Mesendoderm (in vitro differentiated cells): ENCODE measurements around the gene C2orf69.

ENCODE experiments used
- DNase-seq: peaks from one replicate; pipeline ENCODE4 v3.0.0; 2013
- H2AK5ac ChIP-seq: 2 replicates; pipeline ENCODE4 v1.6.1; 2013; ENCODE audit warnings: low read length, inconsistent platforms
- H2BK120ac ChIP-seq: 2 replicates; pipeline ENCODE4 v1.6.1; 2013; ENCODE audit warnings: low read depth, mild to moderate bottlenecking, low read length, moderate library complexity, mixed read lengths
- H2BK15ac ChIP-seq: replicated peaks from 2 replicates; pipeline ENCODE4 v1.6.1; 2013; ENCODE audit warnings: low read depth, mild to moderate bottlenecking, moderate library complexity
- H2BK5ac ChIP-seq: 2 replicates; pipeline ENCODE4 v1.6.1; 2013; ENCODE audit warnings: low read length, inconsistent platforms
- H3K18ac ChIP-seq: 2 replicates; pipeline ENCODE4 v1.6.1; 2013; ENCODE audit warnings: mild to moderate bottlenecking, low read length, mixed read lengths
- H3K23ac ChIP-seq: one replicate; pipeline ENCODE4 v1.6.1; 2013; ENCODE audit warnings: low read length
- H3K27ac ChIP-seq: 2 replicates; pipeline ENCODE4 v1.5.1; 2013; ENCODE audit warnings: low read depth, mild to moderate bottlenecking, inconsistent platforms, low read length, moderate library complexity
- H3K27me3 ChIP-seq: 2 replicates; pipeline ENCODE4 v1.6.1; 2013; ENCODE audit warnings: low read length, control low read depth, mild to moderate bottlenecking, inconsistent platforms; ENCODE audit not compliant: insufficient read depth, poor library complexity
- H3K36me3 ChIP-seq: 2 replicates; pipeline ENCODE4 v1.6.1; 2013; ENCODE audit warnings: low read length, inconsistent platforms; ENCODE audit not compliant: control insufficient read depth, insufficient read depth
- H3K4ac ChIP-seq: one replicate; pipeline ENCODE4 v1.6.1; 2013; ENCODE audit warnings: low read depth, mild to moderate bottlenecking, low read length, moderate library complexity
- H3K4me1 ChIP-seq: 2 replicates; pipeline ENCODE4 v1.6.1; 2013; ENCODE audit warnings: low read depth, low read length, inconsistent platforms; ENCODE audit not compliant: control insufficient read depth
- H3K4me2 ChIP-seq: 2 replicates; pipeline ENCODE4 v1.6.1; 2013; ENCODE audit warnings: low read length
- H3K4me3 ChIP-seq: 2 replicates; pipeline ENCODE4 v1.5.1; 2013; ENCODE audit warnings: mild to moderate bottlenecking, low read length
- H3K56ac ChIP-seq: one replicate; pipeline ENCODE4 v1.6.1; 2013; ENCODE audit warnings: low read length
- H3K79me1 ChIP-seq: 2 replicates; pipeline ENCODE4 v1.6.1; 2013; ENCODE audit warnings: low read length, inconsistent platforms
- H3K79me2 ChIP-seq: 2 replicates; pipeline ENCODE4 v1.6.1; 2013; ENCODE audit warnings: mild to moderate bottlenecking, low read length; ENCODE audit not compliant: control insufficient read depth, insufficient read depth
- H3K9ac ChIP-seq: 2 replicates; pipeline ENCODE4 v1.6.1; 2013; ENCODE audit warnings: low read length, inconsistent platforms
- H4K5ac ChIP-seq: one replicate; pipeline ENCODE4 v1.6.1; 2013; ENCODE audit warnings: low read length
- H4K8ac ChIP-seq: one replicate; pipeline ENCODE4 v1.6.1; 2013; ENCODE audit warnings: low read depth, mild to moderate bottlenecking, control low read depth, low read length, moderate library complexity
- WGBS: extraction: QIAGEN DNeasy Blood & Tissue Kit; methylation state at CpG from one replicate; pipeline ENCODE4 v1.1.7; 2013; ENCODE audit warnings: low lambda C conversion rate, missing lambda C conversion rate; ENCODE audit not compliant: insufficient coverage; ENCODE audit errors: extremely low coverage; 5-methylcytosine and 5-hydroxymethylcytosine counted together

The C2orf69 gene

GRCh38 chr2:199956062-199956380 lies 44.9 kb downstream of the C2orf69 start:
- Histone ChIP-seq H4K8ac (no peak overlapping the region), H3K4me3 (peak overlapping the region; percentile 91), H3K79me1 (peaks cover 8% of the 10 kb centered on the region), H3K9ac (peak overlapping the region; percentile 96), H3K23ac (no peak overlapping the region), H2BK120ac (no peak overlapping the region), H2BK5ac (no peak overlapping the region), H3K4me1 (no peaks in the 10 kb centered on the region), H3K4ac (peak overlapping the region; percentile 9), H3K56ac (peak overlapping the region; percentile 99), H3K27me3 (no peaks in the 10 kb centered on the region), H3K36me3 (no peaks in the 10 kb centered on the region), H2BK15ac (no peak overlapping the region), H3K79me2 (peaks cover 36% of the 10 kb centered on the region), H3K4me2 (peak overlapping the region; percentile 88), H2AK5ac (no peak overlapping the region), H4K5ac (peak overlapping the region; percentile 90), H3K18ac (peak overlapping the region; percentile 77), H3K27ac (peak overlapping the region; percentile 97)
- WGBS = no CpG with 5 or more reads among the region's 10 CpGs
- no peak for DNase-seq

DNA sequence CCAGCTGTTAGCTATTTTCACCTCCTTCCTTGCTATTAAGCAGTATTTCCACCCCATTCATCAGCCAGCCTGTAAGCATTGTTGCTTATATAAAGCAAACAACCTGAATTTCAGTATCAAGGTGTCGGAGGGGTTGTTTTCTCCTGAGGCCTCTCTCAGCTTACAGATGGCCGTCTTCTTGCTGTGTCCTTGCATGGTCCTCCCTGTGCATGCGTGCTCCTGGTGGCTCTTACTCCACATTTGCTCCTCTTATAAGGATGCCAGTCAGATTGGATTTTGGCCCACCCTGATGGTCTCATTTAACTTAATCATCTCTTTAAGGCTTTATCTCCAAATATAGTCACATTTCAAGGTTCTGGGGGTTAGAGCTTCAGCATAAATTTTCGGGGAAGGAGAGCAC lies 46.9 kb downstream of the C2orf69 start:
- Histone ChIP-seq H3K4me3 (no peak overlapping the region), H3K36me3 (peaks cover 3% of the 10 kb centered on the region)

GRCh38 chr2:199962203-199962602 lies 51.1 kb downstream of the C2orf69 start:
- WGBS = no CpG with 5 or more reads among the region's 2 CpGs
- DNase-seq = no peak
- H3K4me1 ChIP-seq = no peaks in the 10 kb centered on the region
- H3K4me3 ChIP-seq = no peak overlapping the region
- no peak overlapping the region for H3K4ac ChIP-seq
- no peak overlapping the region for H3K56ac ChIP-seq
- peaks cover 3% of the 10 kb centered on the region for H3K36me3 ChIP-seq
- H3K79me2 ChIP-seq = peaks cover 11% of the 10 kb centered on the region
- peaks cover 8% of the 10 kb centered on the region for H3K79me1 ChIP-seq
- H4K5ac ChIP-seq = no peak overlapping the region
- no peaks in the 10 kb centered on the region for H3K27me3 ChIP-seq
- no peak overlapping the region for H2BK120ac ChIP-seq
- no peak overlapping the region for H2AK5ac ChIP-seq
- H3K9ac ChIP-seq = no peak overlapping the region
- no peak overlapping the region for H3K23ac ChIP-seq
- no peak overlapping the region for H3K4me2 ChIP-seq
- no peak overlapping the region for H2BK15ac ChIP-seq
- no peak overlapping the region for H3K18ac ChIP-seq
- no peak overlapping the region for H4K8ac ChIP-seq
- H2BK5ac ChIP-seq = no peak overlapping the region
- no peak overlapping the region for H3K27ac ChIP-seq

More for the DNA sequence above, 46.9 kb downstream of the C2orf69 start:
- Histone ChIP-seq H3K56ac (peak overlapping the region; percentile 49), H3K4me1 (no peaks in the 10 kb centered on the region), H2BK5ac (no peak overlapping the region), H4K5ac (no peak overlapping the region), H3K18ac (no peak overlapping the region), H2AK5ac (no peak overlapping the region), H2BK15ac (no peak overlapping the region), H4K8ac (no peak overlapping the region), H3K4me2 (no peak overlapping the region), H3K23ac (no peak overlapping the region), H3K9ac (peak overlapping the region; percentile 6), H3K27me3 (no peaks in the 10 kb centered on the region), H2BK120ac (no peak overlapping the region), H3K27ac (no peak overlapping the region), H3K79me2 (peaks cover 36% of the 10 kb centered on the region), H3K79me1 (peaks cover 8% of the 10 kb centered on the region), H3K4ac (no peak overlapping the region)
- no peak for DNase-seq
- no CpG with 5 or more reads among the region's 4 CpGs for WGBS

DNA sequence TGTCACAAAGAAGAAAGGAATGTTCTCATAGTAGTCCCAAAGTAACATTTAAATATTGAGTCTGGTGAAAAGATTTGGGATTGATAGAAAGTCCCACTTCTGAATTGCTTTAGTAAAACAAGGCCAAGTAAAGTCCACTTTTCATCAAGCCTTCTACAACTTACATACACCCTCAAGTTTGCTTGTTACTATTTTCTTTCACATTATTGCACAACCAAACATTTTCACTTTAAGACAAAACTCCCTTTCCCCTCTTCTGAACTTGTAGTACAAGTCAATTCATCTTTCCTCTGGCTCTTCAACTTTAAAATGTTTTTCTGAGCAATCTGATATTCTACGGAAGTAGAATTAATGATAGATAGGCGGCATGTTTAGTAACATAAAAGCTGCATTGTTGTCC lies 55.3 kb downstream of the C2orf69 start:
- no peak overlapping the region for H2BK15ac ChIP-seq
- H3K4me2 ChIP-seq = no peak overlapping the region
- no peak overlapping the region for H2BK5ac ChIP-seq
- H2BK120ac ChIP-seq = no peak overlapping the region
- H3K56ac ChIP-seq = no peak overlapping the region
- H3K4me3 ChIP-seq = no peak overlapping the region
- H3K9ac ChIP-seq = no peak overlapping the region
- no peaks in the 10 kb centered on the region for H3K79me2 ChIP-seq
- H3K4me1 ChIP-seq = no peaks in the 10 kb centered on the region
- H3K23ac ChIP-seq = no peak overlapping the region
- H3K4ac ChIP-seq = no peak overlapping the region
- H3K36me3 ChIP-seq = peaks cover 3% of the 10 kb centered on the region
- no peak overlapping the region for H3K27ac ChIP-seq
- no peaks in the 10 kb centered on the region for H3K27me3 ChIP-seq
- H4K8ac ChIP-seq = no peak overlapping the region
- no peak overlapping the region for H4K5ac ChIP-seq
- no peak for DNase-seq
- no peak overlapping the region for H3K18ac ChIP-seq
- no peaks in the 10 kb centered on the region for H3K79me1 ChIP-seq
- no peak overlapping the region for H2AK5ac ChIP-seq
- WGBS = no CpG with 5 or more reads among the region's 2 CpGs

- Histone ChIP-seq H3K4me1 (no peaks in the 10 kb centered on the region), H3K9ac (no peak overlapping the region), H3K18ac (no peak overlapping the region), H2BK120ac (no peak overlapping the region), H3K4ac (no peak overlapping the region), H4K5ac (no peak overlapping the region), H3K23ac (no peak overlapping the region), H2AK5ac (no peak overlapping the region), H3K4me3 (no peak overlapping the region), H2BK15ac (no peak overlapping the region), H4K8ac (no peak overlapping the region), H3K79me1 (no peaks in the 10 kb centered on the region), H3K79me2 (no peaks in the 10 kb centered on the region), H2BK5ac (no peak overlapping the region), H3K56ac (no peak overlapping the region), H3K27me3 (no peaks in the 10 kb centered on the region), H3K36me3 (peaks cover 3% of the 10 kb centered on the region), H3K27ac (no peak overlapping the region), H3K4me2 (no peak overlapping the region)
- DNase-seq = no peak
- WGBS = no CpG with 5 or more reads among the region's 1 CpG
These were observed 55.9 kb downstream of the C2orf69 start for GRCh38 chr2:199966976-199967375.

DNA sequence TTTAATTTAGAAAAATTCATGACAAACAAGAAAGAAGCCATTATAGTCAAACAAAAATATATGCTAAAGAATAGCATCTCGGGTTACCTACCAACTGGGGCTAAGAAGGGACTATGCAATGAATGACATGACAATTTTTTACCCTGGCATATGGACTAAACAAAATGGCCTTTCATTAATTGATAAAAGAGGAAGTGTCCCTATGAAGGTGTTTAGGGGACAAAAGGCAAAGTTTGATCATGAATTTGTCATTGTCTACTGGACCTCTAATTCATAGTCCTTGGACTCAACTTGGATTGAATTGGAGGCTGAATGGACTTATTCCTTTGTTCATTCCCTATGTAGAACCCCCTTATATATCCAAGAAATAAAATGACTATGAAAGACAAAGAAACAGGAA lies 57.0 kb downstream of the C2orf69 start:
- WGBS = no CpG with 5 or more reads among the region's 1 CpG

More for the DNA sequence above, 57.0 kb downstream of the C2orf69 start:
- H3K27me3 ChIP-seq = no peaks in the 10 kb centered on the region
- H2BK15ac ChIP-seq = no peak overlapping the region
- H2BK5ac ChIP-seq = no peak overlapping the region
- H3K4me2 ChIP-seq = no peak overlapping the region
- no peak overlapping the region for H4K5ac ChIP-seq
- no peaks in the 10 kb centered on the region for H3K79me1 ChIP-seq
- H3K79me2 ChIP-seq = no peaks in the 10 kb centered on the region
- no peaks in the 10 kb centered on the region for H3K4me1 ChIP-seq
- H3K18ac ChIP-seq = no peak overlapping the region
- H3K56ac ChIP-seq = no peak overlapping the region
- no peak overlapping the region for H2BK120ac ChIP-seq
- H4K8ac ChIP-seq = no peak overlapping the region
- no peak overlapping the region for H3K9ac ChIP-seq
- no peaks in the 10 kb centered on the region for H3K36me3 ChIP-seq
- H2AK5ac ChIP-seq = no peak overlapping the region
- no peak overlapping the region for H3K4me3 ChIP-seq
- DNase-seq = no peak
- no peak overlapping the region for H3K23ac ChIP-seq
- no peak overlapping the region for H3K4ac ChIP-seq
- H3K27ac ChIP-seq = no peak overlapping the region
